ENCODE measurements around the gene LMX1A. TPM values are rescaled to one million over a fixed set of nuclear protein-coding genes. Genes with fewer than 3 reads are reported as not detected.

Gene LMX1A
- total RNA-seq, 2 experiments from 2014 or later = not detected

DNA sequence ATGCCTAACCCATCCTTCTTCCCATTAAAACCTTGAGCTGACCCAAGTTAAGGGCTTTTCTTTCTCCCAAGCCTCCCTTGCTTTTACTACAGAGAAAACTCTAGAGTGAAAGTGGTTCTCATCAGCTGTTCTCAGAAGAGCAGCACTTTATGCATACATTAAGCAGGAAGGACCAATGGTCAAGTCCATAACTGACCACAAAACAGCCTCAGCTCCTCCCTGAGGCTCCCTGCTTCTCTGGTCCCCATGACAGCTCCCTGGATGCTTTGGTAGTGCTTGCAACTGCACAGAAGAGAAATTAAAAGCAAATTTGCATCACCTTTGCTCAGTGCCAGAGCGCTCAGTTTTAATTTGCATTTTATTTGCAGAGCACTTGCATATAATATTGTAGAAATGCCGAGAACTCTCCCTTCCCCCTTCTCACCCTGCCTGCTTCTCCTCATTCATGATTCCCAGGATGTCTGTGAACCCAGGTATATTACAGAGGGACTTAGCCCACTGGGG lies 56.1 kb downstream of the LMX1A start:
- Mint-ChIP-seq H3K4me1 (no peaks in the 10 kb centered on the region), H3K9me3 (ENCODE audit: low read depth) (no peaks in the 10 kb centered on the region), H3K36me3 (no peaks in the 10 kb centered on the region), H3K27me3 (peaks cover 3% of the 10 kb centered on the region), H3K4me3 (no peak overlapping the region), H3K27ac (no peak overlapping the region)
- CTCF ChIA-PET = no interaction called here
- ATAC-seq (no peak), DNase-seq (no peak)

DNA sequence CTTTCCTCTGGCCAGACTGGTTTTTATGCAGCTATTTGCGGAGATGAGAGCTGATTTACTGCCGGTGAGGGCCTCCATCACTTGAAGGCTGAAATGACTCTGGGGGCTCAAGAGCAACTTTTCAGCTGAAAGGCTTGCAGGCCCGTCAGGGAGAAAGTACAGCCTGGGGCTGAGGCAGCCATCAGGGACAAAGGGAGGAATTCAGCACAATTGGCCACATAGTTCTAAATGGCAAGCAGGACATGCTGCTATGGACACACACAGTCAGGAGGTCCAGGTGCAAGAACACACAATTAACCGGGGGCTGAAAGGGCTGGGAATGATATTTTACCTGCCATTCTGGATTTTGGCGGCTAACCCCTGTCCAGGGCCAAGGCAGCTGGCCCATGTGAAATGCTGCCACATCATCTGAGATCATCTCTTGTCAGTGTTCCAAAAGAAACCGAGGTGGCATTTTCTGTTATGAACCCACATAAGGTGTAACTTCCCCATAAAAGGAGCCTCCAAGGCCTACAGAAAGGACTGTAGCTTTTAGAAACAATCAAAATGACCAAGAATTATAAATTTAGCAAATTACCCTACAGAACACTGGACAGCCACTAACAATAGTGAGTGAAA lies 58.2 kb downstream of the LMX1A start:
- no peak for DNase-seq
- CTCF ChIA-PET = no interaction called here
- no peaks in the 10 kb centered on the region for H3K9me3 Mint-ChIP-seq (ENCODE audit: low read depth)
- H3K36me3 Mint-ChIP-seq = no peaks in the 10 kb centered on the region
- no peak for ATAC-seq
- H3K27ac Mint-ChIP-seq = no peak overlapping the region
- H3K4me3 Mint-ChIP-seq = no peak overlapping the region
- H3K4me1 Mint-ChIP-seq = no peaks in the 10 kb centered on the region
- peaks cover 3% of the 10 kb centered on the region for H3K27me3 Mint-ChIP-seq

DNA sequence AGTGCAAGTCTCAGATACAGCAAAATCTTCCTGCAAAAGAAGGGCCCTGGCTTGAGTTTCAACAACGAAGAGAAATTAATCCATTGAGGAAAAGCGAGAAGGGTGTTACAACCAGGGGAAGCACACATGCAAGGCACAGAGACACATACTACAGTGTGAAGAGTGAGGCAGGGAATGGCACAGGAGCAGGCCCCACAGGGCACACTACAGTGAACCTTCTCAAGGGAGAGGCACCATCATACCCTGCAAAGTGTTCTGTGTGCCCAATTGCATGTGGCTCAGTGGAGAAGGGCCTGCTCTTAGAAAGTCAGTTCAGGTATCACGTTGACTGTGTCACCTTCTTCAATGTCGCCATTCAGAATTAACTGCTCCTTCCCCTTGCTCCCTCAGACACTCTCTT lies 60.3 kb downstream of the LMX1A start:
- CTCF ChIA-PET = interaction anchor here (0.8 kb wide), 1 partner anchor 71 kb away, joined by 3 read pairs; no protein-coding TSS in a partner anchor
- Mint-ChIP-seq H3K27me3 (peaks cover 3% of the 10 kb centered on the region), H3K9me3 (ENCODE audit: low read depth) (no peaks in the 10 kb centered on the region), H3K36me3 (no peaks in the 10 kb centered on the region), H3K27ac (no peak overlapping the region), H3K4me1 (no peaks in the 10 kb centered on the region), H3K4me3 (no peak overlapping the region)
- no peak for ATAC-seq
- DNase-seq = no peak

DNA sequence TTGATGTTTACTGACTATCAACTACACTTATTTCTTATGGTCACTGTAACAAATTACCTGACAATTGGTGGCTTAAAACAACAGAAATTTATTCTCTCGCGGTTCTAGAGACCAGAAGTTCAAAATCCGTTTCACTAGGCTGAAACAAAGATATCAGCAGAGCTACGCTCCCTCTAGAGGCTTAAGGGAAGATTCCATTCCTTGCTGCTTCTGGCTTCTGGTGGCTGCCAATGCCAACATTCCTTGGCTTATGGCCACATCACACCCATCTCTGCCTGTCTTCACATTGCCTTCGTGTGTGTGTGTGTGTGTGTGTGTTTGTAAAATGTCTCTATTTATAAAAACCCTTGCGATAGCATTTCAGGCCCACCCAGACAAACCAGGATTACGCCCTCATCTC lies 66.4 kb downstream of the LMX1A start:
- no peak overlapping the region for H3K27ac Mint-ChIP-seq
- H3K9me3 Mint-ChIP-seq (ENCODE audit: low read depth) = no peaks in the 10 kb centered on the region
- DNase-seq (no peak), ATAC-seq (no peak)
- no peaks in the 10 kb centered on the region for H3K36me3 Mint-ChIP-seq
- H3K4me3 Mint-ChIP-seq = no peak overlapping the region
- peaks cover 13% of the 10 kb centered on the region for H3K27me3 Mint-ChIP-seq
- CTCF ChIA-PET = no interaction called here
- no peaks in the 10 kb centered on the region for H3K4me1 Mint-ChIP-seq

DNA sequence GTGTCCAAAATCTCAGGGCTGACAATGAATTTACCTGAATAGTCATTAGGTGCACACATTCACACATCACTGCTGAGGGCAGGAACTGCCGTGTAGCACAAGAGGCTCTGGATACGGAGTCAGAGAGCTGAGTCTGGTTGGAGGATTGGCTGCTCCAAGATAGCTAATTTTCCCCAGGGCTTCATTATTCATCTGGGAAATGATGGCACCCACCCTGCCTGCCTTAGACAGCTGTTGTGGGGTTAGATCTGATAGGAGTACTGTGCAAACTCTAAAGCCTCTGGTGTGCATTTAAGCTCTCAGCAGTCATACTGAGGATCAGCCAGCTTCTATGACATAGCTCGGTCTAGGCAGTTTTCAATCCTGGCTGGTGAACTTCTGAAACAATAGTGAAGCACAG lies 67.0 kb downstream of the LMX1A start:
- Mint-ChIP-seq H3K4me3 (no peak overlapping the region), H3K27ac (no peak overlapping the region), H3K27me3 (peaks cover 13% of the 10 kb centered on the region), H3K9me3 (ENCODE audit: low read depth) (no peaks in the 10 kb centered on the region), H3K36me3 (no peaks in the 10 kb centered on the region), H3K4me1 (no peaks in the 10 kb centered on the region)
- ATAC-seq = no peak
- CTCF ChIA-PET = no interaction called here
- no peak for DNase-seq

DNA sequence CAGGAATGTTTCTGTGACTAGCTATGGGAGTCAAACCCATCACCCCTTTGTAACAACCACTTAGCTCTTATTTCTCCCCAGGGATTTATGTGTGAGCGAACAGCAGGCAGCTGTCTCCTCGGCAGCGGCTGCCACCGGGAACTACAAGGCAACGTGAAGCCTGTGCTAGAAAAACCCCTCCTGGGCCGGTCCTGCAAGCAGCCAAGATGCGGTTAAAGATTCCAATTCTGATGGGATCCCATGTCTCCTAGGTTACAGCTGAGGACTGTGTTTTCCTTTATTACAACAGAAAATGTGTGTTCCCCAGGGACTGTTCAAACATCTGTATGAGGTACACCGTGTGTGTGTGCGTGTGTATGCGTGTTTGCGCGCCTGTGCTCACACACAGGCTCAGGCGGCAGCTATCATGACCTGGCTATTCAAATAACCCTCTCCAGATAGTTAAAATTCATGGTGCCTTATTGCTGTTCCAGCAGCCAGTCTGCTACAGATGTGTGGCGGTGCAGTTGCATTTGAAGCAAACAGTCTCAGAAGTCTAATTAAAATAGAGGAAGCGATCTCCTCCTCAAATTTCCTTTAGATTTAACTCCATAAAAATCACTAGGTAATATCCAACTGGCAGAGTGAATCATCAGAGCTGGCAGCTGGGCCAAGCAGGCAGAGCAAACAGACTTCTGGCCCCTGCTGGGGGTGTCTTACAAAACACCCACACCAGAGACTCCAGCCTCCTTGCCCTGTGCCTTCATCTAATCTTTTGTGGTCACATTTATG lies 68.0 kb downstream of the LMX1A start:
- Mint-ChIP-seq H3K9me3 (ENCODE audit: low read depth) (no peaks in the 10 kb centered on the region), H3K4me3 (no peak overlapping the region), H3K4me1 (no peaks in the 10 kb centered on the region), H3K27ac (no peak overlapping the region), H3K36me3 (no peaks in the 10 kb centered on the region), H3K27me3 (peaks cover 13% of the 10 kb centered on the region)
- ATAC-seq = no peak
- DNase-seq = no peak
- CTCF ChIA-PET = no interaction called here

DNA sequence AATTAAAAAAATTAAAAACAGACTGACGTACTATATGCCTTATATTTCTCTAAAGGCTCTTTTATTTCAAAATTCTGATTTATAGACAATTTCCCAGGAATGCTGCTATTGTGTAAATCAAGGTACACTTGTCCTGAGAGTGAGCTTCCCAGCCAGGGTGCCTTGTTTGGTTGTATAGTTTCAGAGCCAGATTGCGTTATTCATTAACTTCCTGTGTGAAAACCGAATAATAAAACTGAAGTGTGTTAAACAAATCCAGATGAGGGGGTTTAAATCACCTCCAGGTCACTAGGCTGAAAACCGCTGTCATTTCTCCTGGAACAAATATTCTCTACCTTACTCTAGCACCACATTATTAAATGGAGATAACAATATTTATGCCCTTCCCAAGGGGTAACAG lies 68.7 kb downstream of the LMX1A start:
- Mint-ChIP-seq H3K27ac (no peak overlapping the region), H3K4me1 (no peaks in the 10 kb centered on the region), H3K9me3 (ENCODE audit: low read depth) (no peaks in the 10 kb centered on the region), H3K36me3 (no peaks in the 10 kb centered on the region), H3K27me3 (peaks cover 13% of the 10 kb centered on the region), H3K4me3 (no peak overlapping the region)
- CTCF ChIA-PET = no interaction called here
- no peak for DNase-seq
- ATAC-seq = no peak

DNA sequence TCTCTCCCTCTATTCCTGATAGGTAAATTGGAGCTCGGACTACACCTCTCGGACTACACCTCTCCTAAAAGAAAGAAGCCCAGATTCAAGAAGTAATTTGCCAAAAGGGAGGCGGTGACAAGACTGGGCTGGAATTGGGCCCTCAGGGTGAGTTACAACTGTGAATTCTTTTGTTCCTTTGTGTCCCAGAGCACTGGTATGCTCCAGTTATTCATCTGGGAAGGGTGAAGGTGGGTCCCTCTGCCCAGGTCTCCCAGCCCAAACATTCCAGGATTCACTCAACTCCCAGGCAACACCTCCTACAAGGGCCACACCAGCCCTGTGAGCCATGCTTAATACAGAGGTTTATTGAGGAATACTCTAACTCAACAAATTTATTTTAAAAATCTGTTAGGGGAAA lies 69.2 kb downstream of the LMX1A start:
- H3K27me3 Mint-ChIP-seq = peaks cover 13% of the 10 kb centered on the region
- no peaks in the 10 kb centered on the region for H3K4me1 Mint-ChIP-seq
- CTCF ChIA-PET = no interaction called here
- ATAC-seq (no peak), DNase-seq (no peak)
- H3K36me3 Mint-ChIP-seq = no peaks in the 10 kb centered on the region
- H3K27ac Mint-ChIP-seq = no peak overlapping the region
- no peaks in the 10 kb centered on the region for H3K9me3 Mint-ChIP-seq (ENCODE audit: low read depth)
- no peak overlapping the region for H3K4me3 Mint-ChIP-seq

DNA sequence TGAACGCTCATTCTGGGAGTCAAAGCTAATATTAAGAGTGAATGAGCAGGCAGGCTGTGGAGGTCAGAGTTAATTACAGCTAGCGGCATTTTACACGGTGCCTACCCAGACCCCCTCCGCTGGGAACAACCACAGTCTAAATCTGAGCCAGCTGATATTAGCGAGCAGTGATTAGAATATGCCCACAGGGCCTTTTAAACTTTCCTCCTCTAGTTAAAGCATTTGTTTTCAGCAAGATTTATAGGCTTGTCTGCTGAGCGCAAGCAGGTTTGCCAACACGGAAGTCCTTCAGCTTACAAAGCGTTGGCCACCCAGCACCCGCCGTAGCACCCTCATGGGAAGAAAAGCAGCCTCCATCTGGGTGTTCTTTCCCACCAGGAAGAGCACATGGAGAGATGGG lies 72.1 kb downstream of the LMX1A start:
- DNase-seq = no peak
- CTCF ChIA-PET = no interaction called here
- Mint-ChIP-seq H3K4me3 (no peak overlapping the region), H3K27ac (no peak overlapping the region), H3K4me1 (no peaks in the 10 kb centered on the region), H3K27me3 (peaks cover 13% of the 10 kb centered on the region), H3K36me3 (no peaks in the 10 kb centered on the region), H3K9me3 (ENCODE audit: low read depth) (no peaks in the 10 kb centered on the region)
- ATAC-seq = no peak

DNA sequence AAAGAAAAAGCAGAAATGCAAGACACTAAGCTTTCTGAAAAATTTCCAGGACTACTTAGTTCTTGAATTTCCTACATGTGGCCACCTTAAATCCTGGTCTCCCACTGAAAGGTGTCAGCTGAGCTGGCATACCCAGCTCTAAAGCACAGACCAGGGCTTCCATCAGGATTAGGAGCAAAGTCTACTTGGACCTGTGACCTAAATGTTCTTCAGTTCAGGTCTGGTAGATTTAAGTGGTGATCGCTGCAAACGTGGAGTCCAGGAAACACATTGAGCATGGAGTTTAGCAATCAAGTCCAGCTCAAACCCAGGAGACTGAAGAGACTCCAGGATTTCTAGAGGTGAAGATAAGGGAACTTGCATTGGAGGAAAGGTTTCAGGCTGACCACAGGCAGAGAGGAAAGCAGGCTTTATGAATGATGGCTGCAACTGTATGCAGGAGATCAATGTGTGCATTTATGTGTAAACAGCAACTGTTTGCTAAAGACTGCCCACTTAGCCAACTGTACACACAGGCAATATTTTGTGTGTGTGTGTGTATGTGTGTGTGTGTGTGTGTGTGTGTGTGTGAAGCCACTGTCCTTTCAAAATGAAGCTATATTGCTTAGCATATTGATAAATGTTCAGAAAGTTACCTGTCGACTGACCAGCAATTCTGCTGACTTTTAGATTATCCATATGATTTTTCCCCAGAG lies 75.2 kb downstream of the LMX1A start:
- CTCF ChIA-PET = no interaction called here
- Mint-ChIP-seq H3K27ac (no peak overlapping the region), H3K9me3 (ENCODE audit: low read depth) (no peaks in the 10 kb centered on the region), H3K4me3 (no peak overlapping the region), H3K27me3 (peaks cover 5% of the 10 kb centered on the region), H3K36me3 (no peaks in the 10 kb centered on the region), H3K4me1 (no peaks in the 10 kb centered on the region)
- ATAC-seq = no peak
- DNase-seq = no peak

DNA sequence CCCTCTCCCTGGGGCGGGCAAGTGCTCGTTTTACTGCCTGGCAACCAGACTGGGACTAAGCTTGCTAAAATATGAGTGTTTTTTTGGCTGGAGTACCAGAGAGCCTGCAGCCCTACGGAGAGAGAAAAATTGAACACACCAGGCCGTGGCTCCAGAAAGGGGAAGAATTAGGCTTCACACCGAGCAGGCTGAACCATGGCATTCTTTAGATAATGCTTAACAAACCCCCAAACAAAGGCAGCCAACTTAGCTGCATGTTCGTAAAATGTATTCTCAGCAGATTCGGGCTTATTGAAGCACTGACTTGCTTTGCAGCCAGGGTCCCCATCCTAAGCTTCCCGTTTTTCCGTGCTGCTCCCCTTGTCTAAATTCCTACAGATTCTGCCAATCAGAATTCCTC lies 76.6 kb downstream of the LMX1A start:
- Mint-ChIP-seq H3K4me1 (no peaks in the 10 kb centered on the region), H3K27me3 (peaks cover 5% of the 10 kb centered on the region), H3K4me3 (no peak overlapping the region), H3K27ac (no peak overlapping the region), H3K36me3 (no peaks in the 10 kb centered on the region), H3K9me3 (ENCODE audit: low read depth) (no peaks in the 10 kb centered on the region)
- DNase-seq = no peak
- no peak for ATAC-seq
- CTCF ChIA-PET = interaction anchor here (0.6 kb wide), 1 partner anchor 166 kb away, joined by 4 read pairs; no protein-coding TSS in a partner anchor

DNA sequence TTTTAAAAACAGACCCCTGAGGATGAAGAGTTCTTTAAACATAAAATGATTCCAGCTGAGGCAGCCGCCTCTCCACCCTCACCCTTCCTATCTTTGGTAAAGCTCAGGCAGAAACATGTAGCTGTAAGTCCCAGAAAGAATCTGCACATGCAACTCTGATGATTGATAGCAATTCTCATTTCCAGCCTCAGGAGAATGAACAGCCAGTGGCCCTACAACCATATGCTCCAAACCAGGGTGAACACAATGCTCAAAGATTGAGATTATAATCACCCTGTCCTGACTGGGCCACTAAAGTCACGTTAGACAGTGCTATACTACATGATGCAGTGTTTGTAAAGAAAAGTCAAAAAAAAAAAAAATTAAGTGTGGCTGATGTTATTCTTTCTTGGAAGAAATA lies 80.2 kb downstream of the LMX1A start:
- no peak for ATAC-seq
- CTCF ChIA-PET = interaction anchor here (1.0 kb wide), 1 partner anchor 18 kb away, joined by 3 read pairs; no protein-coding TSS in a partner anchor
- H3K4me3 Mint-ChIP-seq = no peak overlapping the region
- no peak overlapping the region for H3K27ac Mint-ChIP-seq
- H3K9me3 Mint-ChIP-seq (ENCODE audit: low read depth) = no peaks in the 10 kb centered on the region
- no peaks in the 10 kb centered on the region for H3K36me3 Mint-ChIP-seq
- no peak for DNase-seq
- H3K27me3 Mint-ChIP-seq = peaks cover 5% of the 10 kb centered on the region
- no peaks in the 10 kb centered on the region for H3K4me1 Mint-ChIP-seq

DNA sequence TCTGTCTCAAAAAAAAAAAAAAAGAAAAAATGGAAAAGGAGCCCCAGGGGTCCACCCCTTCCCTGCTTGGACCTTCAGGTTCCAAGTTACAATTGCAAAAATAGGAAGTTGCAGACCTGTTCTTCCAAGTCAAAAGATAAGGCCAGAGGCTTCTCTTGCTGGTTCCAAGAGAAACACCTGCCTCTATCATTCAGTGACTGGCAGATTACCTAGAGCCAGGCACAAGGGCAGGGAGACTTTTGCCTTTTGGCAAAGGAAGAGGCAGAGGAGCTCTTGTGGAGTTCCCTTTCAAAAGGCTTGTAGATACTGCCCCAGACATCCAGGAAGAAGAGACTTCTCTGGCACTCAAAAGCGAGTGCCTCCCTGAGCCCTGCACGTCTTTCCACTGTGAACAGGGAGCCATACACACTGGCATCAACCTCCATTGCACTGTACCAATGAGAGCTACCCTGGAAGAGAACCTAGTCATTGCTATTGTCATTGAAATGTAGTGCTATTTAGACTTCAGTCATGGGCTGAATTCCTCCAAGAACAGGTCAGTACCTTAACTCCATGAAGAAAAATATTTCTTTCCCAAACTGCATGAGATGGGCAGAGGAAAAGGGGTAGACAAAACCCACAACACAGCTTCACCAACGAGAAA lies 91.2 kb downstream of the LMX1A start:
- no peaks in the 10 kb centered on the region for H3K9me3 Mint-ChIP-seq (ENCODE audit: low read depth)
- H3K36me3 Mint-ChIP-seq = no peaks in the 10 kb centered on the region
- ATAC-seq (no peak), DNase-seq (no peak)
- no peak overlapping the region for H3K4me3 Mint-ChIP-seq
- peaks cover 3% of the 10 kb centered on the region for H3K27me3 Mint-ChIP-seq
- CTCF ChIA-PET = no interaction called here
- H3K4me1 Mint-ChIP-seq = no peaks in the 10 kb centered on the region
- H3K27ac Mint-ChIP-seq = no peak overlapping the region

All from activated CD8-positive, alpha-beta memory T cell treated with anti-CD3 and anti-CD28 coated beads, Interleukin-2, amount 10 ng/mL, durations not matched to agents 7 days and 5 days (primary cell).